8988T (cell line): ENCODE measurements around the gene IL18RAP.

Source experiments
- DNase-seq: peaks from one replicate; pipeline ENCODE4 v3.0.0; 2011

IL18RAP gene

DNA sequence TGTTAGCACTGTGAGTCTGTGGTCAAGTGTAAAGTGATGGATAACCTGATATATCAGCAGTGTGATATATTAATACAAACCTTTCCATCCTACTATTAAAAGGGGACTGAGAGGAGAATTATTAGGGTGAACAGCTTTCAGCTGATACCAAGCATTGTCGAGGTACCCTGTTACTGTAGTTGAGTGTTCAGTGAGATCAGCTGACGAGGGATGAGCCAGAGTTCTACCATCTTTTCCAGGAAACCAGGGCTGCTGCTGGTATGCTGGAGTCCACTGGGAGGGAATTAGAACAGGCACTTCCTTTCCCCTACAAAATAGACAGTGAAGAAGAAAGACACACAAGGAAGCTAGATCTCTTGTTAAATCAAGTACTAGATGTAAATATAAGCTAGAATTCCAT is 408 bp downstream of the IL18RAP start:
- no peak for DNase-seq

- no peak for DNase-seq
These were observed 1.8 kb downstream of the IL18RAP start for GRCh38 chr2:102424754-102425153.

GRCh38 chr2:102425441-102426132 is 2.6 kb downstream of the IL18RAP start:
- no peak for DNase-seq

- no peak for DNase-seq
These were observed 4.3 kb downstream of the IL18RAP start for GRCh38 chr2:102427249-102427648.

GRCh38 chr2:102428573-102428972 is 5.6 kb downstream of the IL18RAP start:
- DNase-seq, result no peak

GRCh38 chr2:102432386-102432785 is 9.4 kb downstream of the IL18RAP start:
- DNase-seq, result no peak

- no peak for DNase-seq
These were observed 11.2 kb downstream of the IL18RAP start for GRCh38 chr2:102433973-102434654.

GRCh38 chr2:102434655-102435381 is 11.9 kb downstream of the IL18RAP start:
- no peak for DNase-seq

- no peak for DNase-seq
These were observed 12.8 kb downstream of the IL18RAP start for GRCh38 chr2:102435741-102436140.

DNA sequence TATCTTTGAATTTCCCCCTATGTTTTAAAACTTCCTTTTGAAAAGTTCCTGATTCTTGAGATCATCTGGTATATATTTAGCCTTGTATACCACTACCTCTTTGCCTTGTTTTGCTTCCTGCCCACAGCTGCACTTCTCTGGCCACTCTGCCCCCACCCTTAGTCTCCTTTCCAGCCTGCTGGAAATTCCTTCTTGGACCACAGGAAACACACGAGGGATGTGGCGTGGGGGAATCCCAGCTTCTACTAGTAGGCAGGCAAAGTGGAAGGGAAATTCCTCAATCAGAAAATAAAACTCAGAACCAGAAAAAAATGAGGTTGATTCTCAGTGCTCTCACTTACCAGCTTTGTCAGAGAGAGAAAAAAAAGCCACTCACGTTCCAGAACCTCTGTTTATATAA is 13.4 kb downstream of the IL18RAP start:
- no peak for DNase-seq

GRCh38 chr2:102437122-102437521 is 14.2 kb downstream of the IL18RAP start:
- DNase-seq, result no peak

DNA sequence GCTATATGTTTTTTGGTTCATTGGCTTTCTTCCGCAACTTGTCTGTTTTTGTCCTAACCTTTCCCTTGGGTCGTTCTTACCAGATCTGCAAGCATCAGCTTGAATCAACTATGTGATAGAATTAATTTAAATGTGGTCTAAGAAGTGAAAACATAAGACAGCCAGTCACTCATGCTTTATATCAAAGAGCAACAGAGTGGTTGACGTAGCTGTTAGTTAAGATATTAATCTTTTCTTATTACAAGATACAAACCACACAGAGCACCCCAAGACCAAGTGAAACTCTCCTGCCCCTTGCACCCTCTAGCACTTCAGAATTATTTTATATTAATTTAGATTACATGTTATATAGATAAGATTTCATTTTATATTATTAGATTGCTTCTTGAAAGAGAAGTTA is 15.2 kb downstream of the IL18RAP start:
- DNase-seq, result no peak

DNA sequence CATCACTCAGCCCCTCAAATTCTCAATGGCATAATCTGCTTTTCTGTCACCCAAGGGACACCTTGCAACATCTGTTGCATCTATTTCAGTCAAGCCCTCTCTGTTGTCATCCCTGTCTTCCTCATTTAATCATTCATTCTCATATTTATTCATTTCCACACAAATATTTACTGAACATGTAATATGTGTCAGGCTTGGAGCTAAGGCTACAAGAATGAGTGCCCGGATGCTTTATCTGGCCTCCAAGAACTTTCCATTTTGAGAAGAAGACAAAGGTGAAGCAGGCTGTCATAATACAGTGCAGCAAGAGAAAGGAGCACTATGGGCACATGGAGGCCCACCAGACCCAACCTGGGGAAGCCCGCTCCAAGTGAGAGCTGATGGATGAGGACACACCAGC is 15.6 kb downstream of the IL18RAP start:
- no peak for DNase-seq

DNA sequence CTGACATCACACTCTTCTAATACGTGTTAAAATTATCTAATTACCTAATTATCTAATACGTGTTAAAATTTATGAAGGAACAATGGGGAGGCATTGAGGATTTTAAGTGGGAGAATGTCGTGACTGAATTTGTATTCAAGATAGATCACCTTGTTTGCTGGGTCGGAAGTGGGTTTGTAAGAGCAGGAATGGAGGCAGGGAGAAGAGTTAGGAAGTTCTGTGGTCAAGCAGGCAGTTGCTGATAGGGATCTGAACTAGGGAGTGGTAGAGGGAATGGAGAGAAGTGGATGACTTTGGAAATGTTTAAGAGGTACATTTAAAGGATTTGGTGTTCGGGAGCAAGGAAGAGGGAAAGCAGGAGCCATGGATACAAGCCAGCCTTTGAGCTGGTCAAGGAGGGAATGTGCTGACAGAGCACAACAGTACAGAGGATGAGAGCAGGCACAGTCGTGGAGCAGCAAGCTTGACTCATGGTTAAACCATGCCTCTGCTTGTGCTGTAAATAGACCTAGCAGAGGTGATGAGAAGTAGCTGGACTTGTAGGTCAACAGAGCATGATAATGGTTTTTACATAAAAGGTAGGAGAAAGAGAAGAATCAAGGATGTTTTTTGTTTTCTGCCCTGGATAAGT is 16.2 kb downstream of the IL18RAP start:
- no peak for DNase-seq

GRCh38 chr2:102442967-102443828 is 20.2 kb downstream of the IL18RAP start:
- DNase-seq, result no peak

GRCh38 chr2:102444233-102444632 is 21.3 kb downstream of the IL18RAP start:
- no peak for DNase-seq

DNA sequence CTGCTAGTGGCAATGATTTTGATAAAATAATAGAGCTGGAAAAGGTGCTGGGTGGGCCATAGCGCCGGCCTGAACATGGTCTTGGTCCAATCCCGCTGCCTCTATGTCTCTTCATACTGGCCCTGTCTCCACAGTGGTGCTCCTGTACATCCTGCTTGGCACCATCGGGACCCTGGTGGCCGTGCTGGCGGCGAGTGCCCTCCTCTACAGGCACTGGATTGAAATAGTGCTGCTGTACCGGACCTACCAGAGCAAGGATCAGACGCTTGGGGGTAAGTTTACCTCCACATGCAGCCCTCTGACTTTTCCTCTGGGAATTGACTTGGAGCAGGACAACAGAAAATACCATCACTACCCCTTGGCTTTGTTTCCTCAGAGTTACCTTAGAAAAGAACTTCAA is 24.0 kb downstream of the IL18RAP start:
- no peak for DNase-seq

DNA sequence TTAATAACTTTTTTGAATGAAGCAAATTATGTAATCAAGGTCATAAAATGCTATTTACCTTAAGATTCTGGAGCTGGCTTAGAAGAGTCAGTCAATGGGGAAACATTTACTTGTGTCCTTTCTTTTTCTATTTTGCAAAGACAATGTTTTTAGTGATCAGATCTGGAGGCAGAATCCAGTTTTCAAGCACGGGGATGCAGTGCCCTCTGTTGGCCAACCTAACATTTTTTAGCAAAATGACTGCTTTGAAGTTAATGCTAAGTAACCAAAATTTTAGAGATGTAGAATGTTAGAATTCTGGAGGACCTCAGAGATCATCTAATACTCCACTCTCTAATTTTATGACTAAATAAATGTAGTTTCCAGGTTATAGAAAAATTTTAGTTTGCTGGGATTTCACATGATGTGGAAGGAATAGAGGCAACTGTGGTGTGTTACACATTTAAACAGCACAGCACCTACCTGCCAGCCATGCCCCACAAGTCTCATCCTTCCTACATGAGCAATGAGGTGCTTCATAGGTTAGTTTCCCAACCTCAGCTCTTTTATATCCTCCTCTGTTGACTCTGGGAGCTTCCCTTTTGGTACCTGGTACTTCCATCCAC is 26.5 kb downstream of the IL18RAP start:
- DNase-seq, result no peak

DNA sequence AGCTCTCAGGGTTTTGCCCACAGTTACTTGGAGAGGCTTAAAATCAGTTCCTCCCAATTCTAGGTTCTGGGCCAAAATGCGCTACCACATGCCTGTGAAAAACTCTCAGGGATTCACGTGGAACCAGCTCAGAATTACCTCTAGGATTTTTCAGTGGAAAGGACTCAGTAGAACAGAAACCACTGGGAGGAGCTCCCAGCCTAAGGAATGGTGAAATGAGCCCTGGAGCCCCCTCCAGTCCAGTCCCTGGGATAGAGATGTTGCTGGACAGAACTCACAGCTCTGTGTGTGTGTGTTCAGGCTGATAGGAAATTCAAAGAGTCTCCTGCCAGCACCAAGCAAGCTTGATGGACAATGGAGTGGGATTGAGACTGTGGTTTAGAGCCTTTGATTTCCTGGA is 29.0 kb downstream of the IL18RAP start:
- DNase-seq, result no peak

DNA sequence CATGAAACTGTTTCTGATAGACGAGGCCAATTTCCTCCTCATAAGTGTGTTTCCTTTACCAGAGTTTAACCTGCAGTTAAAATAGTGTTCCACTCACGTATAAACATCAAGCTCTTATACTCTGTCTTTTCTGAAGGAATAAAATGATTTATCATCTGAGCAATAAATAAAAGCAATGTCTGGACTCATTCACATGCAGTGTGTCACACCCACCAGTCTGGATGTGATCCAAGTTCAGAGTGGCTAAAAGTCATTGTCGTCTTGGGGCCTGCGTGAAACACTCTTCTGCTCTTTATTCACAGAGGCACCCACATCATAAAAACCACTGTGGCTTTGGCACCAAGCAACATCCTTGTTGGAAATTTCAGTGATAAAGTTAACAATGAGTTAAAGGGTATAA is 30.5 kb downstream of the IL18RAP start:
- no peak for DNase-seq

DNA sequence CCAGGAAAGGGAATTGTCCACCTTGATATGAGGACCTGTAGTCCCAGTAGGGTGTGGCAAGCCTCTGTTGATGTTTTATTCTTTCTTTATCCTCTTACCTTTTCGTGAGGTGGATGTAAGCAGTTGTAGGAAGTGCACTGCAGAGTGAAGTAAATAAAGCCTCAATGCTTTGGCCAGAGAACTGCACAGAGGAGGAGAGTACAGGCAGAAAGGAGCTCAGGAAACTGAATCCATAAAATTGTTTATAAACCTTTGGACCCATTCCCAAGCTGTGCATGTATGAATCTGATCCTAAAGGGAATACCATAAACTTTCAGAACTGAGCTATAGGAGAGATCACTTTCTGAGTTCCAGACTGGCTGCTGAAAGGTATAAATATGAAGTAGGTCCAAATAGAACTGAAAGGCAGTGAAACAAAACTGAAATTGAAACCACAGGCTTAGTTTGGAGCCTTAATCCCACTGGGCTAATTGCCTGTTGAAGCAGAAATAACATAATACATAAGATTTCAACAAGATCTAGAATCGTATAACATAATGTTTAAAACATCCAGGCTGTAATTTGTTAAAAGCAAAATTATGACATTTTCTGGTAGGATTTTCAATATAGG is 32.2 kb downstream of the IL18RAP start:
- DNase-seq, result no peak

DNA sequence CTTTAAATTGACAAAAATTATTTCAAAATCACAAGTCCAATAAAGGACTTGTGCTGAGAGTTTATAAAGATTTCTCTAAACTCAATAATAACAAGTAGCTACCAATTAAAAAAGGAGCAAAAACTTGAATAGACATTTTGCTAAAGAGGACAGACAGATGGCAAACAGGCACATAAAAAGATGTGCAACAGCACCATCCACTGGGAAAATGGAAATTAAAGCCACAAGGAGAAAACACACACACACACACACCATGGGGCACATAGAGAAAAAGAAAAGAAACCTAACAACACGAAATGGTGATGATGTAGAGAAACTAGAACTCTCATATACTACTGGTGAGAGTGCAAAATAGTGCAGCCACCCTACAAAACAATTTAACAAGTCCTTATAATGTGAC is 37.5 kb downstream of the IL18RAP start:
- DNase-seq, result no peak
